GM12864 (cell line): ENCODE measurements around the gene GRID1.

Source experiments
- DNase-seq: peaks from one replicate; pipeline ENCODE4 v3.0.0-alpha.2; 2011; ENCODE audit warnings: low read depth
- H3K4me3 ChIP-seq: 2 replicates; pipeline ENCODE4 v1.5.1; 2011; ENCODE audit warnings: mild to moderate bottlenecking, low read depth, low read length, control low read depth
- TF ChIP-seq, protein P1 (sequence below): IDR thresholded peaks from 2 replicates; pipeline ENCODE4 v1.5.1; 2011; ENCODE audit warnings: low read depth, mild to moderate bottlenecking, moderate library complexity, low read length, control low read depth, inconsistent platforms; ENCODE audit errors: missing control alignments

Gene GRID1

GRCh38 chr10:85922356-85923129 lies 444.1 kb downstream of the GRID1 start:
- H3K4me3 ChIP-seq, result no peak overlapping the region
- TF ChIP-seq, protein P1, sequence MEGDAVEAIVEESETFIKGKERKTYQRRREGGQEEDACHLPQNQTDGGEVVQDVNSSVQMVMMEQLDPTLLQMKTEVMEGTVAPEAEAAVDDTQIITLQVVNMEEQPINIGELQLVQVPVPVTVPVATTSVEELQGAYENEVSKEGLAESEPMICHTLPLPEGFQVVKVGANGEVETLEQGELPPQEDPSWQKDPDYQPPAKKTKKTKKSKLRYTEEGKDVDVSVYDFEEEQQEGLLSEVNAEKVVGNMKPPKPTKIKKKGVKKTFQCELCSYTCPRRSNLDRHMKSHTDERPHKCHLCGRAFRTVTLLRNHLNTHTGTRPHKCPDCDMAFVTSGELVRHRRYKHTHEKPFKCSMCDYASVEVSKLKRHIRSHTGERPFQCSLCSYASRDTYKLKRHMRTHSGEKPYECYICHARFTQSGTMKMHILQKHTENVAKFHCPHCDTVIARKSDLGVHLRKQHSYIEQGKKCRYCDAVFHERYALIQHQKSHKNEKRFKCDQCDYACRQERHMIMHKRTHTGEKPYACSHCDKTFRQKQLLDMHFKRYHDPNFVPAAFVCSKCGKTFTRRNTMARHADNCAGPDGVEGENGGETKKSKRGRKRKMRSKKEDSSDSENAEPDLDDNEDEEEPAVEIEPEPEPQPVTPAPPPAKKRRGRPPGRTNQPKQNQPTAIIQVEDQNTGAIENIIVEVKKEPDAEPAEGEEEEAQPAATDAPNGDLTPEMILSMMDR, result no peak
- no peak for DNase-seq

DNA sequence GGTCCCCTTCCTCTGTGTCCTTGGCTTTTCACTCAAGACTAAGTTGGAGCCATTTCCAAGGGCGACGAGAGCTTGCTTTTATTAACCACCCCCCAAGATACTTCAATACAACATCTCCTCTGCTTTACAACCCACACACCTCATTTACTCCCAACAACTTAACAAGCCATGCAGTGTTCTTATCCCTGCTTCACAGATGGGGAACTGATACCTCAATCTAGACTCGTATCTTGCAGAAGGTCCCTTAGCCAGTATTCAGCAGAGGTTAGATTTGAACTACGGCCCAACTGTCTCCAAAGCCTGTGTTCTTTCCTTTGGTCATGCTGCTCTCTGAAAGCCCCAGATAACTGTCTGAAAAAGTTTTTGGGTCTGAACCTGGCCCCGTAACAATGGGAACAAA lies 444.8 kb downstream of the GRID1 start:
- TF ChIP-seq, protein P1, result no peak

GRCh38 chr10:85920311-85920710 lies 446.3 kb downstream of the GRID1 start:
- no peak for DNase-seq
- H3K4me3 ChIP-seq, result no peak overlapping the region
- TF ChIP-seq, protein P1, result no peak

More for the DNA sequence above, 444.8 kb downstream of the GRID1 start:
- no peak for DNase-seq
- H3K4me3 ChIP-seq, result no peak overlapping the region

GRCh38 chr10:85919491-85920021 lies 447.0 kb downstream of the GRID1 start:
- TF ChIP-seq, protein P1, result no peak
- no peak overlapping the region for H3K4me3 ChIP-seq
- no peak for DNase-seq

DNA sequence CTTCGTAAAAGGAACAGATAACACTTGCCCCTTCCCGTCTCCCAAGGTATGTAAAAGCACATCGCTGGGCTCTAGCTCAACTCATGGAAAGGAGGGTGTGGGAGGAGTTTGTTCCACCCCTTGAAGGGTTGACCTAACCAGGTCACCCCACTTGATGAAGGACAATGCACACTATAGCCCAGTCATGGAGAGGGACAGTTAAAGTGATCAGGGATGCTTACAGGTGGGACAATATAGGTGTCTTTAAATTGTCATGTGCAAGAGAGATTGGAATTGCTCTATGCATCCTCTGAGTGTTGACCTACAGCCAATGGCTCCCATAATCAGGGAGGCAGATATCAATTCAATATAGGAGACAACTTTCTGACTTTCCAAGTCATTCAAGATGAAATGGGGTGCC lies 448.2 kb downstream of the GRID1 start:
- TF ChIP-seq, protein P1, result no peak
- no peak for DNase-seq

DNA sequence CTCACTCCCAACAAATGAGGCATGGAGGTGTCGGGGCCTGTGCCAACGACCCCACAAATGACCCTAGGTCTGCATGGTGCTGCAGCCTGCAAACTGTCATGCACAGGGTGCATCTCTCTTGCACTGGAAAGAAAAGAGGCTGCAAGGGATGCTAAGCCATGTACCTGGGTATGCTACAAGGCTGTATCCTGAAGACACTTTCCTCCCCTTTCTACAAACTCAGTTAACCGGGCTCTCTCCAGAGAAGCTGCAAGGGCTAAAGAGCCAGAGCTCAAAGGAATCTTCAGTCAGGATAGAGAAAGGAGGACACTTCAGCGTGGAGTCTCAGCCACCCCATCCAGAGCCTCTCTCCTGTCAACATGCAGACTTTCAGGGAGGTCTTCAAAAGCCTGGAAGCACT lies 449.0 kb downstream of the GRID1 start:
- DNase-seq, result no peak
- no peak overlapping the region for H3K4me3 ChIP-seq
- TF ChIP-seq, protein P1, result no peak

More for the DNA sequence above, 448.2 kb downstream of the GRID1 start:
- no peak overlapping the region for H3K4me3 ChIP-seq
